BE2C (cell line): ENCODE measurements around the gene HOTAIR.

Source experiments
- DNase-seq: peaks from one replicate; pipeline ENCODE4 v3.0.0-alpha.2; 2020
- H3K27me3 ChIP-seq: fragments of 250-450 bp; sonication (Bioruptor Pico); 2 replicates; pipeline ENCODE4 v1.5.1; 2020; ENCODE audit warnings: mild to moderate bottlenecking
- H3K36me3 ChIP-seq: fragments of 250-450 bp; sonication (Bioruptor Pico); 2 replicates; pipeline ENCODE4 v1.5.1; 2020; ENCODE audit warnings: mild to moderate bottlenecking
- H3K4me1 ChIP-seq: fragments of 250-450 bp; sonication (Bioruptor Pico); 2 replicates; pipeline ENCODE4 v1.5.1; 2020
- H3K4me3 ChIP-seq: 2 replicates; pipeline ENCODE4 v1.5.1; 2011; ENCODE audit warnings: low read depth, low read length
- H3K9me3 ChIP-seq: fragments of 250-450 bp; sonication (Bioruptor Pico); 2 replicates; pipeline ENCODE4 v1.5.1; 2020
- CTCF ChIP-seq: IDR thresholded peaks from 2 replicates; pipeline ENCODE4 v1.5.1; 2012; ENCODE audit warnings: mild to moderate bottlenecking, low read depth, low read length

Gene HOTAIR

GRCh38 chr12:53955036-53955775, 19.5 kb downstream of the HOTAIR start:
- H3K36me3 ChIP-seq = no peaks in the 10 kb centered on the region
- no peaks in the 10 kb centered on the region for H3K9me3 ChIP-seq
- peaks cover 100% of the 10 kb centered on the region for H3K27me3 ChIP-seq
- no peak for TF ChIP-seq CTCF
- H3K4me3 ChIP-seq = no peak overlapping the region
- DNase-seq = no peak
- no peaks in the 10 kb centered on the region; the same call in 1 of the 2 replicates for H3K4me1 ChIP-seq

GRCh38 chr12:53954694-53955035, 20.1 kb downstream of the HOTAIR start, which contains the start of gene HOXC12:
TSS of gene HOXC12 (plus strand) at chr12:53954903. CDS start at chr12:53954930, 27 bp downstream.
- no peak within 1 kb of the TSS for H3K4me3 ChIP-seq
- no peaks in the 10 kb centered on the region for H3K9me3 ChIP-seq
- DNase-seq = no peak
- no peaks in the 10 kb centered on the region; the same call in 1 of the 2 replicates for H3K4me1 ChIP-seq
- peaks cover 100% of the 10 kb centered on the region for H3K27me3 ChIP-seq
- H3K36me3 ChIP-seq = no peaks in the 10 kb centered on the region
- TF ChIP-seq CTCF = no peak

GRCh38 chr12:53953831-53954693, 20.7 kb downstream of the HOTAIR start:
- DNase-seq = no peak
- Histone ChIP-seq H3K36me3 (no peaks in the 10 kb centered on the region), H3K4me3 (no peak overlapping the region), H3K27me3 (peaks cover 100% of the 10 kb centered on the region), H3K9me3 (no peaks in the 10 kb centered on the region), H3K4me1 (no peaks in the 10 kb centered on the region; the same call in 1 of the 2 replicates)
- no peak for TF ChIP-seq CTCF

DNA sequence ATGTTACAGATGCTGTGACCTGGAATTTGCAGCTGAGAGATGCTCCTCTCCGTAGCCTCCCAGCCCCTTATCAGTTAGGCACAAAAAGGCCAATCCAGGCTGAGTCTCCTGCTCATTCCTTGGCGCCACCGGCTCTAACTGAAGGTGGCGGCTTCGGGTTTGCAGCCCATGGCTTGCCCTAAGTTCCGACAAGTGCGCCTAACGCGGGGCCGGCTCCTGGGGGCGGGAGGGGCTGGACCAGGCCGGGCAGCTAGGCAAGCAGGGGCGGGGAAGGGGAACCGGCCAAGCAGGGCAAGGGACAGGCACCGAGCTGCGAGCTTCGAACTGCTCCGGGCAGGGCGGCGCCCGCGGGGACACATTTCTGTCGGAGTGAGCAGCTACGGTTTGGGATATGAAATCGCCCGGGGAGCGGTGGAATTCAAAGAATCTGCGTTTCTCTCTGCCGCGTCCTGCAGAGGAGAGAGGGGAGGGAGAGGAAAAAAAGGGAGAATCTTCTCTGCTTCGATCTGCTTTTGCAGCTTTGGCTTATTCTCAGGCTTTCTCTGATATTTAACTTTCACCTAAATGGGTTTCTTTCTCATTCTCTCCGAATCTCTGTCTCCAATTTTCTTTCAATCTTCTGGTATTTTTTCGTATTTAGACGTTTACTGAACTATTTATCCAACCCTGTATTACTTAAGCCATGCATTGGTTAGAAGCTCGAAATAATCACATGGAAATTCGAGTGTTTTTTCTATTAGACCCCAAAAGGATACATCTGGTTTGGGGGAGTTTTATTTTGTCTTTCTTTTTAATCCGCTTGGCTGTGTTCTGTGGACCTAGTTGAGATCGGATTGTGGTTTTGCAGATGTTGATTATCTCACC, 21.7 kb downstream of the HOTAIR start:
- H3K4me1 ChIP-seq = no peaks in the 10 kb centered on the region; the same call in 1 of the 2 replicates
- TF ChIP-seq CTCF = no peak
- no peaks in the 10 kb centered on the region for H3K9me3 ChIP-seq
- H3K36me3 ChIP-seq = no peaks in the 10 kb centered on the region
- no peak overlapping the region for H3K4me3 ChIP-seq
- DNase-seq = no peak
- peaks cover 100% of the 10 kb centered on the region for H3K27me3 ChIP-seq

DNA sequence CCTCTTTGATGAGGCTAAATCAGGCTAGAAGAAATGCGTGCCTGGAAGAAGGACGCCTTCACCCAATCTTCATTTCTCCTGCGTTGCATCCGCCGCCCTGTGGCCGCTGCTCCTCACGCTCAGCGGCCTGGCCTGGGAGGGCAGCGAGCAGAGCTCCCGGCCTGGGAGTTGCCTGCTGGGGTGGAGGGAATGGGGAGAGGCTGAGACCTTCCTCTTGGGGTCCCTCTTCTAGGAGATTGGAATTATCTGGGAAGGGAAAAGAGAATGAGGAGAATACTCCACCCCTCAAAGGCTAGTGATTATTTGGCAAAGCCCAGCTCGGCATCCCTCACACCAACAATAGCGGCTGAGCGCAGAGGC, 22.4 kb downstream of the HOTAIR start:
- no peak; the same call in 1 of the 2 replicates for TF ChIP-seq CTCF
- peaks cover 100% of the 10 kb centered on the region for H3K27me3 ChIP-seq

More for the DNA sequence above, 22.4 kb downstream of the HOTAIR start:
- no peak for DNase-seq
- Histone ChIP-seq H3K4me1 (no peaks in the 10 kb centered on the region; the same call in 1 of the 2 replicates), H3K9me3 (no peaks in the 10 kb centered on the region), H3K36me3 (no peaks in the 10 kb centered on the region), H3K4me3 (no peak overlapping the region)
